Heart left ventricle (tissue), 16 donors: ENCODE results near the gene C16orf95. TPM values are rescaled to one million over a fixed set of nuclear protein-coding genes. Genes with fewer than 3 reads are reported as not detected.

Source experiments
- ATAC-seq, 4 donors: fragments of 200-7000 bp; cut with Tn5 transposase; one replicate each; pipeline ENCODE4 v1.9.1; 2020 to 2022; ENCODE audit warnings: moderate library complexity in 4 of 4, mild to moderate bottlenecking in 3 of 4, moderate number of reproducible peaks in 1 of 4
- DNase-seq, 5 donors: peaks; one replicate each; pipeline ENCODE4 v3.0.0-alpha.2; 2020
- H3K27ac ChIP-seq, 12 donors: fragments of 200-600 bp; sonication (generic) in 4 of 12; one replicate each; pipeline versions ENCODE4 v1.5.0 to v1.8.0; 2016 to 2022; ENCODE audit warnings: mild to moderate bottlenecking in 2 of 12
- H3K27me3 ChIP-seq, 9 donors: fragments of 200-600 bp; sonication (generic) in 2 of 9; one replicate each; pipeline versions ENCODE4 v1.5.1 to v1.8.0; 2016 to 2022; ENCODE audit warnings: mild to moderate bottlenecking in 3 of 9
- H3K36me3 ChIP-seq, 9 donors: fragments of 200-600 bp; sonication (generic) in 2 of 9; one replicate each; pipeline versions ENCODE4 v1.5.0 to v1.8.0; 2018 to 2022; ENCODE audit warnings: mild to moderate bottlenecking in 2 of 9
- H3K4me1 ChIP-seq, 12 donors: fragments of 200-600 bp; sonication (generic) in 4 of 12; one replicate each; pipeline versions ENCODE4 v1.5.0 to v1.8.0; 2016 to 2022; ENCODE audit warnings: mild to moderate bottlenecking in 3 of 12
- H3K4me3 ChIP-seq, 12 donors: fragments of 200-600 bp; sonication (generic) in 4 of 12; one replicate each; pipeline versions ENCODE4 v1.5.0 to v1.8.0; 2017 to 2022; ENCODE audit warnings: mild to moderate bottlenecking in 9 of 12, moderate library complexity in 4 of 12
- H3K9me3 ChIP-seq, 12 donors: fragments of 200-600 bp; sonication (generic) in 4 of 12; one replicate each; pipeline versions ENCODE4 v1.5.0 to v1.8.0; 2016 to 2022; ENCODE audit warnings: mild to moderate bottlenecking in 1 of 12
- POLR2A ChIP-seq, 2 donors: fragments of 450-650 bp; IDR thresholded peaks; one replicate each; pipeline ENCODE4 v1.6.1; 2017; ENCODE audit warnings: antibody characterized with exemption in 2 of 2, mild to moderate bottlenecking in 2 of 2, moderate library complexity in 2 of 2
- WGBS, 4 donors: extraction: QIAGEN DNeasy Blood & Tissue Kit in 2 of 4; methylation state at CpG; one replicate each; pipeline versions ENCODE4 v1.1.5 to v1.1.7; 2013 to 2018; 5-methylcytosine and 5-hydroxymethylcytosine counted together
- intact Hi-C, 10 donors: fragments of 100-400 bp; cut with DNase I; formaldehyde crosslinking; loops; one replicate each; pipeline versions ENCODE4 v1.11.1 to v1.14.2; 2022
- polyA plus RNA-seq, 2 donors: library from polyadenylated mRNA; stranded (reverse); fragments of 200-250 nt; gene quantifications; one replicate each; pipeline ENCODE4 v1.2.3, GENCODE V29; 2013
- total RNA-seq, 9 donors: library from RNA; depleted of rRNA in 2 of 9; stranded (reverse); fragments of >200 nt in 2 of 9; fragmentation: NEBNext Ultra II Directional in 3 of 9; extraction: Animal tissue kit (Norgen Biotek cat#: 25700) in 3 of 9; gene quantifications; one replicate each; pipeline versions ENCODE4 v1.1.0 to v1.2.4, GENCODE V29; 2016 to 2023
- TF ChIP-seq, protein P1 (sequence below), 12 donors: fragments of 200-600 bp; sonication (generic) in 4 of 12; IDR thresholded peaks; one replicate each; pipeline versions ENCODE4 v1.5.0 to v1.8.0; 2018 to 2022; ENCODE audit warnings: antibody characterized with exemption in 12 of 12, mild to moderate bottlenecking in 5 of 12
- donor health status: ischemic (EF 13 %, LVEDD 7.1; RV severe dilation, severe dysfunction).
- donor health status: healthy with polysubstance abuse.
- donor health status: DM: no; HTN: yes; CAD: no.
- donor health status: DM: no; HTN: no; CAD: no.
- donor health status: ischemic (EF 25% LVEDD 6.9; RV normal size, moderate dysfunction).
- donor health status: ischemic (EF 25% LVEDD 5.7; RV mildly dilated, moderate dysfunction).
- donor health status: healthy.
- donor health status: DM: yes; HTN: yes; CAD: no.
- donor health status: ischemic (EF 35%, LVEDD 5.7; RV mildly dilated, moderate dysfunction).
- donor health status: nonischemic (EF 11% LVEDD 7.7; RV severe dilation, severe dysfunction).
- donor health status: DM: yes; HTN: yes; CAD: no.
- donor health status: PGD.
- donor health status: ischemic (EF 29% LVEDD 5.4; RV normal size, mild dysfunction).
- donor health status: nonischemic (EF 23%, LVEDD 6.1; RV moderate dilation, normal function).

The C16orf95 gene
- total and polyA plus RNA-seq, 11 donors: 0.91 to 4.5 (median 3.1) TPM

DNA sequence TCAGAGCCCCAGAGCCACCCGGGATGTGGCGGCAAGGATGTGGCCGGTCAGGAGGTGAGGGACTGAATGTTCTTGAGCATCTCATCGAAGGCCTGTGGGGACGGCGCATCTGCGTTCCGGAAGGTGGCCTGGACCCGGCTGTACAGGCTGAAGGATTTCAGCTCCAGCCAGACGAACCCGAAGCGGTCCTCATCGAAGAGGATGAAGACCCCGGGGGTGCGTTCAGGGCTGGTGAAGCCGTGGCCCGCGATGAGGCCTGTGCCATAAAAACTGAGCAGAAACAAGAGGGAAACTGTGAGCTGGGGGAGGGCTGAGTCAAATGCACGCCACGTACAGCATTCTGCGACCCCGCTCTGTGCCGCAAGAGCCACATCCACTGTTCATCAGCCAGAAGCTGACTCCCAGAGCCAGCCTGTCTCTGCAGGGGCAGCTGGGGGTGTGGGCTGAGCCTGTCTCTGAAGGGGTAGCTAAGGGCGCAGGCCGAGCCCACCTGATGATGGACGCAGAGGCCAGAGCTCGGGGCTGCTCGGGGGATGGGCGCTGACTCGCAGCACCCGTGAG lies 14.1 kb upstream of the C16orf95 start:
- ATAC-seq: no peak
- peaks cover 0 to 88% (median 72%) of the 10 kb centered on the region in 9 donors for H3K36me3 ChIP-seq
- no peak for TF ChIP-seq POLR2A (IDR thresholded peaks at IDR 0.05)
- TF ChIP-seq, protein P1, sequence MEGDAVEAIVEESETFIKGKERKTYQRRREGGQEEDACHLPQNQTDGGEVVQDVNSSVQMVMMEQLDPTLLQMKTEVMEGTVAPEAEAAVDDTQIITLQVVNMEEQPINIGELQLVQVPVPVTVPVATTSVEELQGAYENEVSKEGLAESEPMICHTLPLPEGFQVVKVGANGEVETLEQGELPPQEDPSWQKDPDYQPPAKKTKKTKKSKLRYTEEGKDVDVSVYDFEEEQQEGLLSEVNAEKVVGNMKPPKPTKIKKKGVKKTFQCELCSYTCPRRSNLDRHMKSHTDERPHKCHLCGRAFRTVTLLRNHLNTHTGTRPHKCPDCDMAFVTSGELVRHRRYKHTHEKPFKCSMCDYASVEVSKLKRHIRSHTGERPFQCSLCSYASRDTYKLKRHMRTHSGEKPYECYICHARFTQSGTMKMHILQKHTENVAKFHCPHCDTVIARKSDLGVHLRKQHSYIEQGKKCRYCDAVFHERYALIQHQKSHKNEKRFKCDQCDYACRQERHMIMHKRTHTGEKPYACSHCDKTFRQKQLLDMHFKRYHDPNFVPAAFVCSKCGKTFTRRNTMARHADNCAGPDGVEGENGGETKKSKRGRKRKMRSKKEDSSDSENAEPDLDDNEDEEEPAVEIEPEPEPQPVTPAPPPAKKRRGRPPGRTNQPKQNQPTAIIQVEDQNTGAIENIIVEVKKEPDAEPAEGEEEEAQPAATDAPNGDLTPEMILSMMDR (IDR thresholded peaks at IDR 0.05): no peak
- intact Hi-C loops: no loop called here
- no peak overlapping the region for H3K4me3 ChIP-seq
- no peaks in the 10 kb centered on the region for H3K9me3 ChIP-seq
- 91 to 93% (median 92%) methylated on average over 31 of the region's 31 CpGs for WGBS, 4 donors
- H3K27me3 ChIP-seq: no peaks in the 10 kb centered on the region
- H3K4me1 ChIP-seq: peaks cover 0 to 22% (median 0%) of the 10 kb centered on the region in 12 donors
- H3K27ac ChIP-seq: no peak overlapping the region
- DNase-seq: peak in 2 of 5 donors; percentile 23 to 53

DNA sequence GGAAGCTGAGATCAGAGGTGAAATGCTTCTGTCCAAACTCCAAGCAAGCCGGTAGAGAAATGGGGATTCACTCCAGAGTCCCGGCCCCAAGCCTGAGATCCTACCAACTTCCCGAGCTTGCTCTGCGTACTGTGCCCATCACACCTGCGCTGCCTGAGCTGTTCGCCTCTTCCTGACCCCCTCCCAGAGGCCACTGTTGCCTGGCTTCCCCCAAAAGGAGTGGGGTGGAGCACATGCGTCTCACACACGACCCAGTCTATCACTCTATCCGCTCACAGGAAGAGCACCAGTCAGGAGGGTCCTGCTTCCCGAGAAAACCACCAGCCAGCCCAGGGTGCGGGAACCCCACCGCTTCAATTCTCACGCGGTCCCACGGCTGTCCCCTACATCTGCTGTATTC lies 13.5 kb upstream of the C16orf95 start:
- WGBS, 4 donors: 82 to 94% (median 90%) methylated on average over 14 to 15 of the region's 15 CpGs

DNA sequence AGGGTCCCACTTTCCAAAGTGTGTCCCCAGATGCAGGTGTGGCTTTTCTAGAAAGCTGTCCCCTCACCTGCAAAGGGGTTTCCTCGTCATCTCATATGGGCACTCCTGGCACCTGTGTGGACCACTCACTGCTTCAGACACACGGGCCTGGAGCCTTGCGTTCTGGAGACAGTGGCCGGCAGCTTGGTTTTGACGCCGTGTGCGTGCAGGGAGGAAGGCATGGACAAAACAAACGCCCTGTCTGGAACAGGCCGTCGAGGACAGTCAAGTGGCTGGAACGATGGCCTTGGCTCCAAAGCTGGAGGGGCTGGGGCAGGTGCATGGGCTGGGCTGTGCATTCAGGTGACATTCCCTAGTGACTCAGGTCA lies 13.0 kb upstream of the C16orf95 start:
- Histone ChIP-seq H3K4me1 (peaks cover 0 to 22% (median 0%) of the 10 kb centered on the region in 12 donors), H3K4me3 (no peak overlapping the region), H3K36me3 (peaks cover 0 to 78% (median 62%) of the 10 kb centered on the region in 9 donors), H3K9me3 (no peaks in the 10 kb centered on the region), H3K27me3 (no peaks in the 10 kb centered on the region), H3K27ac (no peak overlapping the region)
- WGBS, 4 donors: 89 to 95% (median 90%) methylated on average over 8 to 11 of the region's 11 CpGs
- no peak for TF ChIP-seq POLR2A (IDR thresholded peaks at IDR 0.05)
- TF ChIP-seq, protein P1 (IDR thresholded peaks at IDR 0.05): no peak
- DNase-seq: peak in 2 of 5 donors; percentile 10 to 45
- ATAC-seq: no peak
- intact Hi-C loops: no loop called here

More for the DNA sequence above, 13.5 kb upstream of the C16orf95 start:
- H3K27me3 ChIP-seq: no peaks in the 10 kb centered on the region
- H3K27ac ChIP-seq: no peak overlapping the region
- ATAC-seq (no peak), DNase-seq (peak in 2 of 5 donors; percentile 6 to 29)
- H3K4me1 ChIP-seq: peaks cover 0 to 22% (median 0%) of the 10 kb centered on the region in 12 donors
- no peak for TF ChIP-seq POLR2A (IDR thresholded peaks at IDR 0.05)
- TF ChIP-seq, protein P1 (IDR thresholded peaks at IDR 0.05): no peak
- no peak overlapping the region for H3K4me3 ChIP-seq
- H3K36me3 ChIP-seq: peaks cover 0 to 82% (median 66%) of the 10 kb centered on the region in 9 donors
- H3K9me3 ChIP-seq: no peaks in the 10 kb centered on the region
- intact Hi-C loops: no loop called here

DNA sequence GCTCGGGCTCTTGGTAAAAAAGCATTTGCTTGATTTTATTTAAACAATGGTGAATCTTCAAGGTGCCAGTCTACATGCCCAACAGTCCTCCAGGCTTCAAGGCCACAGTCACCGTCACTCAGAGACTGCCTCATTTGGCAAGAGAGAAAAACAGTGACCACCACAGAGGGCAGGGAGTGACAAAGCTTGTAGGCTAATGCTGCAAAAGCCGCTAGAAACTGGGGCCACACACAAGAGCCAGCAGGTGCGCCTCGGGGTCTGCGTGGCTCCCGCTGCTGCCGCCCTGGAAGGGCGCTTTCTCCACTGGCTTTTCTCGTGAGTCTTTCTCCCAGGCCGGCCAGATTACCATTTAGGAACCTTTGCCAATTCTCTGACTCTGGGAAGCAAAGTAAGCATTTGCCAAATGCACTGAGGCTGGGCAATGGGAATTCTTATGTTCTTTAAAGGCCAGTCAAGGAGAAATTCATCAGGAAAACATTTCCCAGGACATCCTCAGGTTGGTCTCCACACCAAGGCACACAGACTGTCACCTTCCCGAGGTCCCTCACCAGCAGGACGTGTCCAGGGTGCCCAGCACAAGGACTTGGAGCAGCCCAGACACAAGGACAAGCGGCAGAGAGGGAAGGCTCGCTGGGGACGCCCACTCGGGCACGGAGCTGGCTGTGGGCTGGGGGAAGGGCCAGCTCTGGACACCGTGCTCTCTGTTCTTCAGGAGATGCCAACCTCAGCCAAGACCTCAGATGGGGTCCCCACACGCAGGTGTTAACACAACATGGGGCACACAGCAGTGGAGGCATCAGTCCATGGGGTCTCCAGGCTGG lies 12.5 kb upstream of the C16orf95 start:
- intact Hi-C loops: loop anchor here in 6 of 10 donors (5.0 to 10.0 kb wide), 6 partner anchors 33 to 305 kb away; partner anchors contain the start of gene FBXO31 (in 2 of the 6)
- Histone ChIP-seq H3K27ac (peak overlapping the region in 2 of 12 donors; percentile 9 to 57), H3K4me1 (peaks cover 0 to 26% (median 3%) of the 10 kb centered on the region in 12 donors), H3K4me3 (no peak overlapping the region), H3K36me3 (peaks cover 0 to 72% (median 56%) of the 10 kb centered on the region in 9 donors), H3K9me3 (no peaks in the 10 kb centered on the region), H3K27me3 (no peaks in the 10 kb centered on the region)
- TF ChIP-seq, protein P1 (IDR thresholded peaks at IDR 0.05): no peak
- TF ChIP-seq POLR2A (IDR thresholded peaks at IDR 0.05): no peak
- ATAC-seq: no peak
- peak in 2 of 5 donors; percentile 4 to 27 for DNase-seq
- 83 to 93% (median 88%) methylated on average over 12 to 20 of the region's 20 CpGs for WGBS, 4 donors
